Measurements from ENCODE around the gene ORAI1. TPM values are rescaled to one million over a fixed set of nuclear protein-coding genes. Genes with fewer than 3 reads are reported as not detected.
A peak's percentile ranks its signal among the peaks of the same experiment; 100 is the strongest.
"Not testable (repeated sequence)": the region's sequence is repeated elsewhere in the genome, so short reads cannot be mapped to it uniquely, and the experiment has no call there.

Gene ORAI1
- total RNA-seq, 1 donor from 2014 or later = 18.9 TPM

- no peak for TF ChIP-seq CTCF (IDR thresholded peaks at IDR 0.05; ENCODE audit: unreplicated experiment)
- H3K27me3 Mint-ChIP-seq = no peaks in the 10 kb centered on the region
Observed at GRCh38 chr12:121632069-121632970, 6.0 kb downstream of the ORAI1 start.

GRCh38 chr12:121633833-121634196, 7.5 kb downstream of the ORAI1 start:
- not testable (repeated sequence) for H3K36me3 Mint-ChIP-seq (ENCODE audit: insufficient read depth); H3K27ac Mint-ChIP-seq; DNase-seq (ENCODE audit: low spot score, unreplicated experiment); H3K9me3 Mint-ChIP-seq (ENCODE audit: low read depth); H3K27me3 Mint-ChIP-seq; H3K4me3 Mint-ChIP-seq (ENCODE audit: low read depth)
- peaks cover 23% of the 10 kb centered on the region for H3K4me1 Mint-ChIP-seq (ENCODE audit: low read depth)

More at GRCh38 chr12:121632069-121632970, 6.0 kb downstream of the ORAI1 start:
- Mint-ChIP-seq H3K4me1 (ENCODE audit: low read depth) (peaks cover 37% of the 10 kb centered on the region), H3K36me3 (ENCODE audit: insufficient read depth) (peaks cover 9% of the 10 kb centered on the region), H3K27ac (peak overlapping the region; percentile 96), H3K4me3 (ENCODE audit: low read depth) (no peak overlapping the region), H3K9me3 (ENCODE audit: low read depth) (no peaks in the 10 kb centered on the region)
- no peak for DNase-seq (ENCODE audit: low spot score, unreplicated experiment)

- H3K4me1 Mint-ChIP-seq (ENCODE audit: low read depth) = peaks cover 22% of the 10 kb centered on the region
- no peaks in the 10 kb centered on the region for H3K27me3 Mint-ChIP-seq
- no peak for TF ChIP-seq CTCF (IDR thresholded peaks at IDR 0.05; ENCODE audit: unreplicated experiment)
- no peak overlapping the region for H3K4me3 Mint-ChIP-seq (ENCODE audit: low read depth)
- DNase-seq (ENCODE audit: low spot score, unreplicated experiment) = no peak
- no peak overlapping the region for H3K27ac Mint-ChIP-seq
- H3K9me3 Mint-ChIP-seq (ENCODE audit: low read depth) = no peaks in the 10 kb centered on the region
- peaks cover 6% of the 10 kb centered on the region for H3K36me3 Mint-ChIP-seq (ENCODE audit: insufficient read depth)
Observed at GRCh38 chr12:121634836-121635235, 8.5 kb downstream of the ORAI1 start.

GRCh38 chr12:121637231-121637914, 11.0 kb downstream of the ORAI1 start:
- TF ChIP-seq CTCF (IDR thresholded peaks at IDR 0.05; ENCODE audit: unreplicated experiment) = no peak
- no peaks in the 10 kb centered on the region for H3K9me3 Mint-ChIP-seq (ENCODE audit: low read depth)
- peaks cover 4% of the 10 kb centered on the region for H3K36me3 Mint-ChIP-seq (ENCODE audit: insufficient read depth)
- H3K27ac Mint-ChIP-seq = no peak overlapping the region
- H3K27me3 Mint-ChIP-seq = no peaks in the 10 kb centered on the region
- peaks cover 11% of the 10 kb centered on the region for H3K4me1 Mint-ChIP-seq (ENCODE audit: low read depth)
- H3K4me3 Mint-ChIP-seq (ENCODE audit: low read depth) = no peak overlapping the region
- no peak for DNase-seq (ENCODE audit: low spot score, unreplicated experiment)

GRCh38 chr12:121638298-121639202, 12.2 kb downstream of the ORAI1 start:
- no peaks in the 10 kb centered on the region for H3K27me3 Mint-ChIP-seq
- H3K36me3 Mint-ChIP-seq (ENCODE audit: insufficient read depth) = peaks cover 4% of the 10 kb centered on the region
- H3K9me3 Mint-ChIP-seq (ENCODE audit: low read depth) = no peaks in the 10 kb centered on the region
- no peak for TF ChIP-seq CTCF (IDR thresholded peaks at IDR 0.05; ENCODE audit: unreplicated experiment)
- no peak for DNase-seq (ENCODE audit: low spot score, unreplicated experiment)
- no peak overlapping the region for H3K4me3 Mint-ChIP-seq (ENCODE audit: low read depth)
- H3K27ac Mint-ChIP-seq = no peak overlapping the region
- H3K4me1 Mint-ChIP-seq (ENCODE audit: low read depth) = no peaks in the 10 kb centered on the region

Measured in progenitor cell of endocrine pancreas (in vitro differentiated cells).